HG03565 (cell line): ENCODE measurements around the gene FGL2.
"Not testable (repeated sequence)": the region's sequence is repeated elsewhere in the genome, so short reads cannot be mapped to it uniquely, and the experiment has no call there.

Experiments used
- ATAC-seq: cut with Tn5 transposase; IDR thresholded peaks from one replicate; pipeline ENCODE4 v1.9.1; 2021; ENCODE audit warnings: mild to moderate bottlenecking, moderate library complexity; ENCODE audit not compliant: unreplicated experiment

The FGL2 gene

GRCh38 chr7:77157446-77157845 is 42.2 kb downstream of the FGL2 start:
- ATAC-seq: peak; percentile 34

GRCh38 chr7:77157034-77157433 is 42.6 kb downstream of the FGL2 start:
- ATAC-seq: peak; percentile 73

GRCh38 chr7:77155601-77156377 is 43.8 kb downstream of the FGL2 start:
- ATAC-seq: not testable (repeated sequence)

GRCh38 chr7:77154917-77155464 is 44.6 kb downstream of the FGL2 start:
- peak; percentile 52 for ATAC-seq

GRCh38 chr7:77152232-77152631 is 47.4 kb downstream of the FGL2 start:
- ATAC-seq: not testable (repeated sequence)
